Suprapubic skin (tissue), 4 donors: ENCODE results near the gene PIGL. TPM values are rescaled to one million over a fixed set of nuclear protein-coding genes. Genes with fewer than 3 reads are reported as not detected.

ENCODE experiments used
- DNase-seq, 2 donors: peaks; one replicate each; pipeline ENCODE4 v3.0.0-alpha.2; 2019; ENCODE audit warnings: low spot score in 2 of 2
- H3K27ac ChIP-seq: fragments of 200-600 bp; sonication (generic); one replicate; pipeline ENCODE4 v1.5.1; 2019
- H3K27me3 ChIP-seq: fragments of 200-600 bp; sonication (generic); one replicate; pipeline ENCODE4 v1.5.1; 2019
- H3K36me3 ChIP-seq: fragments of 200-600 bp; sonication (generic); one replicate; pipeline ENCODE4 v1.5.1; 2019
- H3K4me1 ChIP-seq: fragments of 200-600 bp; sonication (generic); one replicate; pipeline ENCODE4 v1.5.1; 2019
- H3K4me3 ChIP-seq: fragments of 200-600 bp; sonication (generic); one replicate; pipeline ENCODE4 v1.5.1; 2019; ENCODE audit warnings: mild to moderate bottlenecking
- H3K9me3 ChIP-seq: fragments of 200-600 bp; sonication (generic); one replicate; pipeline ENCODE4 v1.5.1; 2019
- CTCF ChIP-seq, 2 donors: fragments of 200-600 bp in 1 of 2; fragments of 450-650 bp in 1 of 2; sonication (generic) in 1 of 2; IDR thresholded peaks; one replicate each; pipeline ENCODE4 v1.5.1; 2016 to 2019; ENCODE audit warnings: antibody characterized with exemption in 2 of 2, mild to moderate bottlenecking in 1 of 2, moderate library complexity in 1 of 2
- EP300 ChIP-seq: sonication (generic); formaldehyde crosslinking; IDR thresholded peaks from one replicate; pipeline ENCODE4 v1.6.1; 2017; ENCODE audit warnings: antibody characterized with exemption
- POLR2A ChIP-seq, 2 donors: fragments of 450-650 bp; IDR thresholded peaks; one replicate each; pipeline ENCODE4 v1.6.1; 2017; ENCODE audit warnings: antibody characterized with exemption in 2 of 2, mild to moderate bottlenecking in 2 of 2, moderate library complexity in 2 of 2
- POLR2AphosphoS5 ChIP-seq, 3 donors: sonication (generic); formaldehyde crosslinking; IDR thresholded peaks; one replicate each; pipeline ENCODE4 v1.6.1; 2017; ENCODE audit warnings: antibody characterized with exemption in 3 of 3
- WGBS: methylation state at CpG from one replicate; pipeline ENCODE4 v1.1.5; 2018; 5-methylcytosine and 5-hydroxymethylcytosine counted together
- total RNA-seq, 4 donors: library from RNA; depleted of rRNA; stranded (reverse); fragments of >200 nt; gene quantifications; one replicate each; pipeline ENCODE4 v1.1.0, GENCODE V29; 2016

PIGL gene
- total RNA-seq, 4 donors from 2014 or later = 59.5 to 287 (median 76.6) TPM

GRCh38 chr17:16371742-16372141 lies 154.7 kb downstream of the PIGL start:
- no peak overlapping the region for H3K27ac ChIP-seq

GRCh38 chr17:16374146-16374938 lies 157.3 kb downstream of the PIGL start:
- H3K4me3 ChIP-seq = no peak overlapping the region
- H3K4me1 ChIP-seq = peaks cover 37% of the 10 kb centered on the region
- DNase-seq = no peak
- TF ChIP-seq POLR2AphosphoS5 (IDR thresholded peaks at IDR 0.05) (peak in 1 of 3 donors; percentile 35), EP300 (no peak)
- no peaks in the 10 kb centered on the region for H3K36me3 ChIP-seq
- WGBS = 69% methylated on average over 16 of the region's 16 CpGs
- no peaks in the 10 kb centered on the region for H3K9me3 ChIP-seq
- peak overlapping the region; percentile 29 for H3K27ac ChIP-seq
- no peaks in the 10 kb centered on the region for H3K27me3 ChIP-seq

More at GRCh38 chr17:16371742-16372141, 154.7 kb downstream of the PIGL start:
- Histone ChIP-seq H3K36me3 (no peaks in the 10 kb centered on the region), H3K4me3 (no peak overlapping the region), H3K4me1 (peaks cover 19% of the 10 kb centered on the region), H3K9me3 (no peaks in the 10 kb centered on the region), H3K27me3 (no peaks in the 10 kb centered on the region)
- DNase-seq = no peak
- 69% methylated on average over 5 of the region's 5 CpGs for WGBS
- TF ChIP-seq CTCF (IDR thresholded peaks at IDR 0.05) (no peak), POLR2A (IDR thresholded peaks at IDR 0.05) (no peak), EP300 (no peak), POLR2AphosphoS5 (IDR thresholded peaks at IDR 0.05) (no peak)

Other genes starting within 250 kb of the PIGL start
- 10 to 100 TPM in 3 of 4 donors, 1 to 10 TPM in 1; 9.1 to 15.4 (median 12.5) TPM for gene ZSWIM7, start 217.5 kb upstream of the PIGL start, total RNA-seq
- 10 to 100 TPM; 42.6 to 72.6 (median 48.7) TPM for gene TTC19, start 217.4 kb upstream of the PIGL start, total RNA-seq
- 100 to 1,000 TPM; 136 to 320 (median 177) TPM for gene NCOR1, start 1.7 kb upstream of the PIGL start, total RNA-seq
- gene CENPV, start 136.3 kb downstream of the PIGL start, total RNA-seq = 1 to 10 TPM in 3 of 4 donors, under 1 TPM in 1; 0.70 to 3.7 (median 1.8) TPM
- 100 to 1,000 TPM; 469 to 764 (median 628) TPM for gene UBB, start 163.9 kb downstream of the PIGL start, total RNA-seq
- gene TRPV2, start 198.4 kb downstream of the PIGL start, total RNA-seq = 10 to 100 TPM in 1 of 4 donors, 1 to 10 TPM in 3; 3.0 to 13.9 (median 7.9) TPM